T-helper 2 cell treated with Interferon-gamma antibody and Interleukin-4, amounts not matched to agents 5 μg/mL and 100 μg/mL, for 36 hours (primary cell): ENCODE data around the gene KCNQ1.

Experiments
- DNase-seq: peaks from one replicate; pipeline ENCODE4 v3.0.0; 2021; ENCODE audit warnings: low spot score
- H3K27ac Mint-ChIP-seq: one replicate; pipeline ENCODE4 v1.8.0; 2021; ENCODE audit warnings: mild to moderate bottlenecking, mixed read lengths
- H3K27me3 Mint-ChIP-seq: one replicate; pipeline ENCODE4 v1.8.0; 2021; ENCODE audit warnings: low read depth, mixed read lengths
- H3K36me3 Mint-ChIP-seq: one replicate; pipeline ENCODE4 v1.8.0; 2021; ENCODE audit warnings: low read depth, mixed read lengths
- H3K4me1 Mint-ChIP-seq: one replicate; pipeline ENCODE4 v1.8.0; 2021; ENCODE audit warnings: low read depth, mixed read lengths
- H3K4me3 Mint-ChIP-seq: one replicate; pipeline ENCODE4 v1.8.0; 2022; ENCODE audit warnings: mild to moderate bottlenecking, moderate library complexity, mixed read lengths
- H3K9me3 Mint-ChIP-seq: one replicate; pipeline ENCODE4 v1.8.0; 2021; ENCODE audit warnings: mixed read lengths

KCNQ1 gene

GRCh38 chr11:2863276-2863618, 418.4 kb downstream of the KCNQ1 start:
- no peak for DNase-seq
- peaks cover 41% of the 10 kb centered on the region for H3K27me3 Mint-ChIP-seq
- no peaks in the 10 kb centered on the region for H3K4me1 Mint-ChIP-seq
- no peaks in the 10 kb centered on the region for H3K36me3 Mint-ChIP-seq
- no peak overlapping the region for H3K4me3 Mint-ChIP-seq
- H3K9me3 Mint-ChIP-seq = no peaks in the 10 kb centered on the region
- no peak overlapping the region for H3K27ac Mint-ChIP-seq

- peaks cover 50% of the 10 kb centered on the region for H3K27me3 Mint-ChIP-seq
- H3K27ac Mint-ChIP-seq = no peak overlapping the region
- no peak overlapping the region for H3K4me3 Mint-ChIP-seq
- H3K9me3 Mint-ChIP-seq = no peaks in the 10 kb centered on the region
- no peaks in the 10 kb centered on the region for H3K36me3 Mint-ChIP-seq
- no peaks in the 10 kb centered on the region for H3K4me1 Mint-ChIP-seq
- no peak for DNase-seq
These were observed 420.1 kb downstream of the KCNQ1 start for GRCh38 chr11:2864901-2865300.

- Mint-ChIP-seq H3K4me1 (no peaks in the 10 kb centered on the region), H3K27me3 (peaks cover 55% of the 10 kb centered on the region), H3K36me3 (no peaks in the 10 kb centered on the region), H3K9me3 (no peaks in the 10 kb centered on the region), H3K27ac (no peak overlapping the region), H3K4me3 (no peak overlapping the region)
- DNase-seq = no peak
These were observed 421.2 kb downstream of the KCNQ1 start for GRCh38 chr11:2865922-2866577.

GRCh38 chr11:2867142-2867541, 422.3 kb downstream of the KCNQ1 start:
- no peak overlapping the region for H3K4me3 Mint-ChIP-seq
- peaks cover 61% of the 10 kb centered on the region for H3K27me3 Mint-ChIP-seq
- H3K4me1 Mint-ChIP-seq = no peaks in the 10 kb centered on the region

GRCh38 chr11:2867722-2868505, 423.1 kb downstream of the KCNQ1 start:
- Mint-ChIP-seq H3K27me3 (peaks cover 61% of the 10 kb centered on the region), H3K27ac (no peak overlapping the region), H3K4me1 (no peaks in the 10 kb centered on the region), H3K36me3 (no peaks in the 10 kb centered on the region), H3K9me3 (no peaks in the 10 kb centered on the region), H3K4me3 (no peak overlapping the region)
- no peak for DNase-seq

More at GRCh38 chr11:2867142-2867541, 422.3 kb downstream of the KCNQ1 start:
- no peak for DNase-seq
- H3K27ac Mint-ChIP-seq = no peak overlapping the region
- no peaks in the 10 kb centered on the region for H3K9me3 Mint-ChIP-seq
- no peaks in the 10 kb centered on the region for H3K36me3 Mint-ChIP-seq

- DNase-seq = no peak
- H3K4me1 Mint-ChIP-seq = no peaks in the 10 kb centered on the region
- peak overlapping the region; percentile 38 for H3K4me3 Mint-ChIP-seq
- H3K36me3 Mint-ChIP-seq = no peaks in the 10 kb centered on the region
- peaks cover 57% of the 10 kb centered on the region for H3K27me3 Mint-ChIP-seq
- H3K9me3 Mint-ChIP-seq = no peaks in the 10 kb centered on the region
- no peak overlapping the region for H3K27ac Mint-ChIP-seq
These were observed 423.8 kb downstream of the KCNQ1 start for GRCh38 chr11:2868506-2869133.

- no peaks in the 10 kb centered on the region for H3K36me3 Mint-ChIP-seq
- no peak for DNase-seq
- H3K4me1 Mint-ChIP-seq = no peaks in the 10 kb centered on the region
- H3K27ac Mint-ChIP-seq = no peak overlapping the region
- H3K4me3 Mint-ChIP-seq = no peak overlapping the region
- H3K9me3 Mint-ChIP-seq = no peaks in the 10 kb centered on the region
- peaks cover 52% of the 10 kb centered on the region for H3K27me3 Mint-ChIP-seq
These were observed 424.3 kb downstream of the KCNQ1 start for GRCh38 chr11:2869134-2869526.

GRCh38 chr11:2869561-2870427, 425.0 kb downstream of the KCNQ1 start:
- Mint-ChIP-seq H3K27me3 (peaks cover 45% of the 10 kb centered on the region), H3K4me3 (no peak overlapping the region), H3K4me1 (no peaks in the 10 kb centered on the region), H3K9me3 (no peaks in the 10 kb centered on the region), H3K27ac (no peak overlapping the region), H3K36me3 (no peaks in the 10 kb centered on the region)
- DNase-seq = no peak

GRCh38 chr11:2870460-2870859, 425.7 kb downstream of the KCNQ1 start:
- Mint-ChIP-seq H3K27ac (no peak overlapping the region), H3K9me3 (no peaks in the 10 kb centered on the region), H3K27me3 (peaks cover 40% of the 10 kb centered on the region), H3K4me1 (no peaks in the 10 kb centered on the region), H3K4me3 (no peak overlapping the region), H3K36me3 (no peaks in the 10 kb centered on the region)
- no peak for DNase-seq

- DNase-seq = no peak
- H3K9me3 Mint-ChIP-seq = no peaks in the 10 kb centered on the region
- no peak overlapping the region for H3K4me3 Mint-ChIP-seq
- H3K27ac Mint-ChIP-seq = no peak overlapping the region
- no peaks in the 10 kb centered on the region for H3K4me1 Mint-ChIP-seq
- H3K36me3 Mint-ChIP-seq = no peaks in the 10 kb centered on the region
- peaks cover 43% of the 10 kb centered on the region for H3K27me3 Mint-ChIP-seq
These were observed 426.3 kb downstream of the KCNQ1 start for GRCh38 chr11:2870969-2871680.

- Mint-ChIP-seq H3K27ac (no peak overlapping the region), H3K27me3 (peaks cover 18% of the 10 kb centered on the region), H3K36me3 (no peaks in the 10 kb centered on the region), H3K9me3 (peaks cover 3% of the 10 kb centered on the region), H3K4me1 (no peaks in the 10 kb centered on the region), H3K4me3 (no peak overlapping the region)
- no peak for DNase-seq
These were observed 430.2 kb downstream of the KCNQ1 start for GRCh38 chr11:2874963-2875362.

- H3K27me3 Mint-ChIP-seq = peaks cover 5% of the 10 kb centered on the region
- no peak for DNase-seq
- no peak overlapping the region for H3K4me3 Mint-ChIP-seq
These were observed 432.7 kb downstream of the KCNQ1 start for GRCh38 chr11:2877474-2877873.

GRCh38 chr11:2878782-2879181, 434.0 kb downstream of the KCNQ1 start:
- Mint-ChIP-seq H3K27me3 (peaks cover 18% of the 10 kb centered on the region), H3K4me1 (no peaks in the 10 kb centered on the region), H3K4me3 (no peak overlapping the region), H3K36me3 (no peaks in the 10 kb centered on the region), H3K9me3 (peaks cover 3% of the 10 kb centered on the region), H3K27ac (no peak overlapping the region)
- no peak for DNase-seq

More at GRCh38 chr11:2877474-2877873, 432.7 kb downstream of the KCNQ1 start:
- Mint-ChIP-seq H3K27ac (no peak overlapping the region), H3K9me3 (peaks cover 3% of the 10 kb centered on the region), H3K36me3 (no peaks in the 10 kb centered on the region), H3K4me1 (no peaks in the 10 kb centered on the region)
